Transverse colon (tissue), 3 donors: ENCODE results near the gene KIF16B.

Source experiments
- POLR2A ChIP-seq: fragments of 450-650 bp; IDR thresholded peaks from one replicate; pipeline ENCODE4 v1.6.1; 2016; ENCODE audit warnings: antibody characterized with exemption, mild to moderate bottlenecking, moderate library complexity
- POLR2AphosphoS5 ChIP-seq, 3 donors: sonication (generic); formaldehyde crosslinking; IDR thresholded peaks; one replicate each; pipeline ENCODE4 v1.6.1; 2016; ENCODE audit warnings: antibody characterized with exemption in 3 of 3

- TF ChIP-seq POLR2AphosphoS5 (IDR thresholded peaks at IDR 0.05) (no peak), POLR2A (peak; percentile 16)
These were observed 34.4 kb upstream of the KIF16B start for GRCh38 chr20:16607364-16608276.
